ENCODE measurements around the gene STRN4.

DNA sequence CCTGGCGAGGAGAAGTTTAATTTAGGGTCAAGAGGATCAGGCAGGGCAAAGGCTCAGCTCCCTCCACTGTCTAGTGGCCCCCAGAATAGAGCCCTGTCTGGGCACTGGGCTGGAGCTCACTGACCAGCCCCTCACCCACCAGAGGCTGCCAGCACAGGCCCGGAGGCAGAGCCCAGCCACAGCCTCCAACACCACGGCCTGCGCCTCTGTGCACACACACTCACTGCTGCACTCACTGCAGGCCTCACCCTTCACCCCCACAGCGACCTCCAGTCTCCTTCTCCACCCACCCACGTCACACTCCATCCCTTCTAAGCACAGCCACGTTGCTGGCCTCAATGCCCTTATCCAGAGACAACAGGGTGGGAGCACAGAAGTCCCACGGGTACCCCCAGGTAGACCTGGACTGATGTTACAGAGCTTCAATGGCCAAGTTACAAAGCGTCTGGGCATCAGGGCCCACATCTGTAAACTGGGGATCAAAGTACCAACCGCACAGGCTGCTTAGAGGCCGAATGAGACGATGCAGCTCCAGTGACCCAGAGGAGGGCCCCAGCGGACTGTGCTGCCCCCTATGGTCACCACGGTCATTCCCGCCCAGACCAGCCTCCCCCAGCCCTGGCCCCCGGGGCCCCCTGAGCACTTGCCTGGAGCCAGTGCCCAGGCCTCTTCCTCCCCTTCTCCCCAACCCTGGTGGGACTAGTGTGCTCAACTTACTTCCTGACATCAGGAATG, 24.8 kb downstream of the STRN4 start:
- TF ChIP-seq, protein P1, sequence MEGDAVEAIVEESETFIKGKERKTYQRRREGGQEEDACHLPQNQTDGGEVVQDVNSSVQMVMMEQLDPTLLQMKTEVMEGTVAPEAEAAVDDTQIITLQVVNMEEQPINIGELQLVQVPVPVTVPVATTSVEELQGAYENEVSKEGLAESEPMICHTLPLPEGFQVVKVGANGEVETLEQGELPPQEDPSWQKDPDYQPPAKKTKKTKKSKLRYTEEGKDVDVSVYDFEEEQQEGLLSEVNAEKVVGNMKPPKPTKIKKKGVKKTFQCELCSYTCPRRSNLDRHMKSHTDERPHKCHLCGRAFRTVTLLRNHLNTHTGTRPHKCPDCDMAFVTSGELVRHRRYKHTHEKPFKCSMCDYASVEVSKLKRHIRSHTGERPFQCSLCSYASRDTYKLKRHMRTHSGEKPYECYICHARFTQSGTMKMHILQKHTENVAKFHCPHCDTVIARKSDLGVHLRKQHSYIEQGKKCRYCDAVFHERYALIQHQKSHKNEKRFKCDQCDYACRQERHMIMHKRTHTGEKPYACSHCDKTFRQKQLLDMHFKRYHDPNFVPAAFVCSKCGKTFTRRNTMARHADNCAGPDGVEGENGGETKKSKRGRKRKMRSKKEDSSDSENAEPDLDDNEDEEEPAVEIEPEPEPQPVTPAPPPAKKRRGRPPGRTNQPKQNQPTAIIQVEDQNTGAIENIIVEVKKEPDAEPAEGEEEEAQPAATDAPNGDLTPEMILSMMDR (conservative IDR thresholded peaks at IDR 0.05): no peak
- no peak for TF ChIP-seq ZFX (IDR thresholded peaks at IDR 0.05)

Measured in C4-2B (cell line).